ENCODE measurements around the gene PADI1. TPM values are rescaled to one million over a fixed set of nuclear protein-coding genes. Genes with fewer than 3 reads are reported as not detected.
A peak's percentile ranks its signal among the peaks of the same experiment; 100 is the strongest.

Gene PADI1
- polyA plus RNA-seq, 3 donors, result 0.06 TPM; not detected in 2

GRCh38 chr1:17194133-17194475, 10.8 kb upstream of the PADI1 start:
- DNase-seq (ENCODE audit: extremely low read depth in 1 of 11, low read depth in 9 of 11, low spot score in 4 of 11), result no peak

GRCh38 chr1:17194615-17195528, 10.1 kb upstream of the PADI1 start:
- no peak for DNase-seq (ENCODE audit: extremely low read depth in 1 of 11, low read depth in 9 of 11, low spot score in 4 of 11)

- DNase-seq (ENCODE audit: extremely low read depth in 1 of 11, low read depth in 9 of 11, low spot score in 4 of 11), result no peak
These were observed 9.2 kb upstream of the PADI1 start for GRCh38 chr1:17195731-17196130.

- DNase-seq (ENCODE audit: extremely low read depth in 1 of 11, low read depth in 9 of 11, low spot score in 4 of 11), result no peak
These were observed 8.3 kb upstream of the PADI1 start for GRCh38 chr1:17196496-17197185.

GRCh38 chr1:17197696-17198095, 7.2 kb upstream of the PADI1 start:
- DNase-seq (ENCODE audit: extremely low read depth in 1 of 11, low read depth in 9 of 11, low spot score in 4 of 11), result no peak

- DNase-seq (ENCODE audit: extremely low read depth in 1 of 11, low read depth in 9 of 11, low spot score in 4 of 11), result no peak
These were observed 6.3 kb upstream of the PADI1 start for GRCh38 chr1:17198476-17199258.

GRCh38 chr1:17199267-17200044, 5.5 kb upstream of the PADI1 start:
- DNase-seq (ENCODE audit: extremely low read depth in 1 of 11, low read depth in 9 of 11, low spot score in 4 of 11), result no peak

GRCh38 chr1:17200246-17200645, 4.7 kb upstream of the PADI1 start:
- no peak for DNase-seq (ENCODE audit: extremely low read depth in 1 of 11, low read depth in 9 of 11, low spot score in 4 of 11)

- DNase-seq (ENCODE audit: extremely low read depth in 1 of 11, low read depth in 9 of 11, low spot score in 4 of 11), result peak in 1 of 11 donors; percentile 47
These were observed 4.2 kb upstream of the PADI1 start for GRCh38 chr1:17200756-17201155.

GRCh38 chr1:17201201-17202021, 3.5 kb upstream of the PADI1 start:
- no peak for DNase-seq (ENCODE audit: extremely low read depth in 1 of 11, low read depth in 9 of 11, low spot score in 4 of 11)

- no peak for DNase-seq (ENCODE audit: extremely low read depth in 1 of 11, low read depth in 9 of 11, low spot score in 4 of 11)
These were observed 724 bp downstream of the PADI1 start for GRCh38 chr1:17205652-17206051.

GRCh38 chr1:17206196-17206595, 1.3 kb downstream of the PADI1 start:
- DNase-seq (ENCODE audit: extremely low read depth in 1 of 11, low read depth in 9 of 11, low spot score in 4 of 11), result no peak

- no peak for DNase-seq (ENCODE audit: extremely low read depth in 1 of 11, low read depth in 9 of 11, low spot score in 4 of 11)
These were observed 2.1 kb downstream of the PADI1 start for GRCh38 chr1:17207046-17207445.

GRCh38 chr1:17207540-17207939, 2.6 kb downstream of the PADI1 start:
- no peak for DNase-seq (ENCODE audit: extremely low read depth in 1 of 11, low read depth in 9 of 11, low spot score in 4 of 11)

- no peak for DNase-seq (ENCODE audit: extremely low read depth in 1 of 11, low read depth in 9 of 11, low spot score in 4 of 11)
These were observed 3.1 kb downstream of the PADI1 start for GRCh38 chr1:17207966-17208418.

- no peak for DNase-seq (ENCODE audit: extremely low read depth in 1 of 11, low read depth in 9 of 11, low spot score in 4 of 11)
These were observed 3.6 kb downstream of the PADI1 start for GRCh38 chr1:17208546-17208945.

GRCh38 chr1:17209430-17209829, 4.5 kb downstream of the PADI1 start:
- DNase-seq (ENCODE audit: extremely low read depth in 1 of 11, low read depth in 9 of 11, low spot score in 4 of 11), result no peak

GRCh38 chr1:17210176-17210575, 5.2 kb downstream of the PADI1 start:
- no peak for DNase-seq (ENCODE audit: extremely low read depth in 1 of 11, low read depth in 9 of 11, low spot score in 4 of 11)

Data from renal cortex interstitium (tissue), 11 donors.